Liver (tissue), 9 donors: ENCODE measurements around the gene TNNC2. TPM values are rescaled to one million over a fixed set of nuclear protein-coding genes. Genes with fewer than 3 reads are reported as not detected.

Experiments
- DNase-seq: peaks from one replicate; pipeline ENCODE4 v3.0.0-alpha.2; 2017; ENCODE audit warnings: low spot score
- H3K27ac ChIP-seq, 2 donors: one replicate each; pipeline ENCODE4 v1.7.0; 2013; ENCODE audit warnings: inconsistent platforms in 2 of 2, low read length in 2 of 2, control low read depth in 1 of 2, low read depth in 1 of 2, mild to moderate bottlenecking in 1 of 2
- H3K27me3 ChIP-seq, 4 donors: one replicate each; pipeline versions ENCODE4 v1.6.1 to v1.7.0; 2013; ENCODE audit warnings: low read length in 3 of 4, inconsistent platforms in 1 of 4, mild to moderate bottlenecking in 1 of 4, moderate library complexity in 1 of 4; ENCODE audit not compliant: control insufficient read depth in 4 of 4, insufficient read depth in 4 of 4
- H3K36me3 ChIP-seq, 4 donors: one replicate each; pipeline versions ENCODE4 v1.6.1 to v1.7.0; 2013; ENCODE audit warnings: low read length in 3 of 4, mild to moderate bottlenecking in 3 of 4, low read depth in 1 of 4, moderate library complexity in 1 of 4; ENCODE audit not compliant: control insufficient read depth in 4 of 4, insufficient read depth in 3 of 4
- H3K4me1 ChIP-seq, 4 donors: one replicate each; pipeline versions ENCODE4 v1.6.1 to v1.7.0; 2013; ENCODE audit warnings: low read length in 3 of 4, mild to moderate bottlenecking in 3 of 4, moderate library complexity in 1 of 4; ENCODE audit not compliant: control insufficient read depth in 4 of 4, insufficient read depth in 4 of 4
- H3K4me3 ChIP-seq, 3 donors: one replicate each; pipeline versions ENCODE4 v1.6.1 to v1.7.0; 2013; ENCODE audit warnings: low read length in 3 of 3, control low read depth in 1 of 3, low read depth in 1 of 3, mild to moderate bottlenecking in 1 of 3
- H3K9ac ChIP-seq, 2 donors: one replicate each; pipeline ENCODE4 v1.7.0; 2013; ENCODE audit warnings: low read length in 2 of 2, mild to moderate bottlenecking in 2 of 2, moderate library complexity in 2 of 2, control low read depth in 1 of 2, low read depth in 1 of 2
- H3K9me3 ChIP-seq, 4 donors: one replicate each; pipeline versions ENCODE4 v1.6.1 to v1.7.0; 2013; ENCODE audit warnings: low read length in 3 of 4; ENCODE audit not compliant: control insufficient read depth in 4 of 4
- ATF3 ChIP-seq: IDR thresholded peaks from 2 replicates; pipeline ENCODE4 v1.6.1; 2016; ENCODE audit warnings: antibody characterized with exemption
- CTCF ChIP-seq: fragments of 150-350 bp; IDR thresholded peaks from 2 replicates; pipeline ENCODE4 v1.5.1; 2017; ENCODE audit warnings: improper control_type of control experiment, low read depth, low read length; ENCODE audit not compliant: missing input control
- EGR1 ChIP-seq, 2 donors: IDR thresholded peaks; 2 replicates each; pipeline ENCODE4 v1.6.1; 2016 to 2018; ENCODE audit warnings: antibody characterized with exemption in 2 of 2, low read depth in 2 of 2
- FOXA1 ChIP-seq: IDR thresholded peaks from 2 replicates; pipeline ENCODE4 v1.6.1; 2016; ENCODE audit warnings: antibody characterized with exemption
- FOXA2 ChIP-seq: IDR thresholded peaks from 2 replicates; pipeline ENCODE4 v1.6.1; 2016; ENCODE audit warnings: antibody characterized with exemption
- GABPA ChIP-seq, 2 donors: IDR thresholded peaks in 1 of 2; conservative IDR thresholded peaks in 1 of 2; 2 replicates each; pipeline ENCODE4 v1.6.1; 2016; ENCODE audit warnings: antibody characterized with exemption in 2 of 2, mild to moderate bottlenecking in 1 of 2, moderate library complexity in 1 of 2
- HNF4A ChIP-seq, 2 donors: conservative IDR thresholded peaks; 2 replicates each; pipeline ENCODE4 v1.6.1; 2016; ENCODE audit warnings: antibody characterized with exemption in 2 of 2, mild to moderate bottlenecking in 2 of 2
- HNF4G ChIP-seq: IDR thresholded peaks from 2 replicates; pipeline ENCODE4 v1.6.1; 2016; ENCODE audit warnings: antibody characterized with exemption
- JUND ChIP-seq, 2 donors: IDR thresholded peaks; 2 replicates each; pipeline ENCODE4 v1.6.1; 2016; ENCODE audit warnings: antibody characterized with exemption in 2 of 2
- MAX ChIP-seq: IDR thresholded peaks from 2 replicates; pipeline ENCODE4 v1.6.1; 2016; ENCODE audit warnings: antibody characterized with exemption
- NR2F2 ChIP-seq: IDR thresholded peaks from 2 replicates; pipeline ENCODE4 v1.6.1; 2016; ENCODE audit warnings: antibody characterized with exemption
- RAD21 ChIP-seq, 2 donors: IDR thresholded peaks; 2 replicates each; pipeline ENCODE4 v1.6.1; 2016; ENCODE audit warnings: antibody characterized with exemption in 2 of 2, mild to moderate bottlenecking in 2 of 2
- REST ChIP-seq: IDR thresholded peaks from 2 replicates; pipeline ENCODE4 v1.6.1; 2016; ENCODE audit warnings: antibody characterized with exemption, mild to moderate bottlenecking
- RXRA ChIP-seq, 2 donors: IDR thresholded peaks; 2 replicates each; pipeline ENCODE4 v1.6.1; 2017 to 2018; ENCODE audit warnings: antibody characterized with exemption in 2 of 2, mild to moderate bottlenecking in 1 of 2
- SP1 ChIP-seq: IDR thresholded peaks from 2 replicates; pipeline ENCODE4 v1.6.1; 2018; ENCODE audit warnings: antibody characterized with exemption, mild to moderate bottlenecking
- TAF1 ChIP-seq: conservative IDR thresholded peaks from 2 replicates; pipeline ENCODE4 v1.6.1; 2016; ENCODE audit warnings: antibody characterized with exemption, mild to moderate bottlenecking
- YY1 ChIP-seq: IDR thresholded peaks from 2 replicates; pipeline ENCODE4 v1.6.1; 2016; ENCODE audit warnings: antibody characterized with exemption, mild to moderate bottlenecking
- ZBTB33 ChIP-seq: IDR thresholded peaks from 2 replicates; pipeline ENCODE4 v1.6.1; 2016; ENCODE audit warnings: antibody characterized with exemption
- WGBS: extraction: QIAGEN DNeasy Blood & Tissue Kit; methylation state at CpG from one replicate; pipeline ENCODE4 v1.1.7; 2013; 5-methylcytosine and 5-hydroxymethylcytosine counted together
- polyA plus RNA-seq, 2 donors: library from polyadenylated mRNA; stranded (reverse) in 1 of 2; unstranded in 1 of 2; fragments of 200-250 nt in 1 of 2; fragments of >200 nt in 1 of 2; fragmentation: Nextera tagmentation in 1 of 2; extraction: Ambion mirVana in 1 of 2; gene quantifications; one replicate each; pipeline versions ENCODE4 v1.2.1 to v1.2.3, GENCODE V29; 2013 to 2015
- total RNA-seq, 2 donors: library from RNA; depleted of rRNA; stranded (reverse); fragments of >200 nt; gene quantifications; one replicate each; pipeline ENCODE4 v1.2.3, GENCODE V29; 2014
- donor health status: healthy.
- donor health status: healthy.
- donor health status: healthy.
- donor health status: healthy.
- donor health status: healthy.

Gene TNNC2
- total and polyA plus RNA-seq, 4 donors: 0.12 to 0.33 (median 0.31) TPM; not detected in 1

GRCh38 chr20:45857114-45857881 is 30.2 kb upstream of the TNNC2 start, which contains the start of the genes ACOT8 and ZSWIM3:
ACOT8 (minus strand) TSS chr20:45857392; CDS start chr20:45857315, 77 bp downstream.
ZSWIM3 (plus strand) TSS chr20:45857614; CDS start chr20:45857826, 212 bp downstream.
- DNase-seq: peak; percentile 92
- WGBS: under 1% methylated on average over 36 of the region's 36 CpGs
- peak within 1 kb of the TSS; percentile 73 to 85 for H3K9ac ChIP-seq
- H3K36me3 ChIP-seq: peaks cover 2 to 7% (median 3%) of the 10 kb centered on the region in 4 donors
- no peaks in the 10 kb centered on the region for H3K27me3 ChIP-seq
- H3K9me3 ChIP-seq: no peaks in the 10 kb centered on the region
- peak within 1 kb of the TSS; percentile 67 to 86 for H3K27ac ChIP-seq
- H3K4me1 ChIP-seq: peaks cover 12 to 28% (median 22%) of the 10 kb centered on the region in 4 donors
- H3K4me3 ChIP-seq: peak within 1 kb of the TSS; percentile 68 to 100 (median 97)
- TF ChIP-seq MAX (peak; percentile 22), ATF3 (no peak), CTCF (no peak), JUND (IDR thresholded peaks at IDR 0.05) (peak in 1 of 2 donors; percentile 18), ZBTB33 (peak; percentile 92), NR2F2 (peak; percentile 94), SP1 (peak; percentile 100), RAD21 (IDR thresholded peaks at IDR 0.05) (peak; percentile 19 to 24), HNF4G (no peak), YY1 (peak; percentile 97), EGR1 (IDR thresholded peaks at IDR 0.05; ENCODE audit: low read depth in 2 of 2) (no peak), RXRA (IDR thresholded peaks at IDR 0.05) (peak; percentile 38 to 41), FOXA2 (no peak), REST (peak; percentile 70), TAF1 (peak; percentile 91), FOXA1 (no peak), GABPA (IDR thresholded peaks at IDR 0.05 in 1 of 2, conservative IDR thresholded peaks at IDR 0.05 in 1 of 2) (peak; percentile 99), HNF4A (conservative IDR thresholded peaks at IDR 0.05) (peak; percentile 27 to 46)
